GM15510 (cell line): ENCODE measurements around the gene EXOC4.

Experiments used
- POLR2A ChIP-seq: IDR thresholded peaks from 3 replicates; pipeline ENCODE4 v1.6.1; 2011; ENCODE audit warnings: borderline replicate concordance; ENCODE audit not compliant: insufficient read length; ENCODE audit errors: extremely low read depth

EXOC4 gene

GRCh38 chr7:133669061-133669455, 416.2 kb downstream of the EXOC4 start:
- no peak for TF ChIP-seq POLR2A

- TF ChIP-seq POLR2A: no peak
Measured at GRCh38 chr7:133670250-133670649, 417.4 kb downstream of the EXOC4 start.

- TF ChIP-seq POLR2A: no peak
Measured at GRCh38 chr7:133672866-133673265, 420.0 kb downstream of the EXOC4 start.

DNA sequence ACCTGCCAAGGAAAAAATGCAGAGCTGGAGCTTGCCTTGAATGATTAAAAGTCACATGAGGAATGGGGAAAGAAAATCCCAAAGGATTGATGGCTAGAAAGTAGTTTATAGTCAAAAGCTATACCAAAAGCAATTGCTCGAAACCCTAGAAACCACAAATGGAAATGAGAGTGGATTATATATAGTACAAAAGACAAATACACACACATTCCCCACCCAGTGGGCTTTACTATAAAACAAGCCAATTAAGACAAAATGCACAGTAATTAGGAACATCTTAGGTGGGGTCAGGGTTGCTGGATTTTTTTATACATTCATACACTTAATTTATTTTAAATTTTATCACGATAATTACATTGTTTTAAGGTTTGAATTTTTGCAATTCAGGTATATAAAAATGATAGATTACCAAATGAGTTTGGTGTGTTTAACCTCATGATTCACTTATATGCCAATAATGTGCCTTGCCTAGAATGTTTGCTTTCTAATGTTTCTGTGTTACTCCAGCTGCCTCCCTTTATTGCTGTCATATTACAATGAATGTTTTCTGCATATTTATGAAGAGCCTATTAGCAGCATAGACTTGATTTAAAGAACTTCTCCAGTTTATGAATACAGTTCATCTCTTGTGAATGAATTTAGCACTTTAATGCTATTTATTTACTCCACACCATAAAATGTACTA, 421.3 kb downstream of the EXOC4 start:
- TF ChIP-seq POLR2A: no peak

GRCh38 chr7:133675510-133676218, 422.8 kb downstream of the EXOC4 start:
- TF ChIP-seq POLR2A: no peak

DNA sequence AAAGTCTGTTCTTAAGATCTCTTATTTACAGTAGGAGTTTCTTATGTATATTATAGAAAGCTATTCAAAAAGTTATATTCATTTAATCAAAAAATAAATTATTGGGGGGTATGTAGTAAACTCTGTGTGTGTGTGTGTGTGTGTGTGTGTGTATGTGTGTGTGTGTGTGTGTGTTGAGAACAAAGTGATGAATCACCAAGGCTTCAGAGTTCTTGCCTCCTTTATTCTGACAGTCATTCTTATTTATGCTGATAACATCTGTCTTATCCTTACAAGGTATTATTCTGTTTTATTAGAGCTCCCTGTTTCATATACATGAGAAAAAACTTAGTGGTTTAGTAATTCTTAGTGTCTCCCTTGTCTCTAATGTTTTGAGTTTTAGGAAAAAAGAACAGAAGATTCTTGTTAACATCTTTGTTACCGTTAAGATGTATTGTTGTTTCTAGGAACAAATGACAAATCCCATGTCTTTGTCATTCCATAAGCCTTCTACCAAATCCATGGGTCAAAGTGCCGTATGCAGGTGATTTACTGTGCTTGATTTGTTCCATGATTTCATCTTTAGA, 424.0 kb downstream of the EXOC4 start:
- TF ChIP-seq POLR2A: no peak

GRCh38 chr7:133678137-133678814, 425.4 kb downstream of the EXOC4 start:
- no peak for TF ChIP-seq POLR2A

DNA sequence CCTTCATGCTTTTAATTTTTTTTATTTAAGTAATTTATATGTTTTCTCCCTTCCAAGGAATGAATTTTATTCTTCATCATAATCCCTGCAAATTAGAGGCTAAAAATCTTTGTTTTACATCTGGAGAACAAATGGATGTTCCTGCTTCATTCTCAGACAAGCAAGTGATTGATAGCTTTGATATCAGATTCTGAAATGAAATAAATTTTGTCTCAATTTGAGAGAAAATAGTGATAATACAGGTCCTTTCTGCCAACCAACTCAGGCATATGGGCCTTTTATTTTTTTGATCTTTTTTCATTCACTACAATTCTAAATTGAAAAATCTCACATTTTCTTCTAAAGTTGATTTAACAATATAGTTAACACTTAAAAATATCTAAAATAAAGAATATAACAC, 427.1 kb downstream of the EXOC4 start:
- no peak for TF ChIP-seq POLR2A

GRCh38 chr7:133681529-133681928, 428.7 kb downstream of the EXOC4 start:
- no peak for TF ChIP-seq POLR2A

DNA sequence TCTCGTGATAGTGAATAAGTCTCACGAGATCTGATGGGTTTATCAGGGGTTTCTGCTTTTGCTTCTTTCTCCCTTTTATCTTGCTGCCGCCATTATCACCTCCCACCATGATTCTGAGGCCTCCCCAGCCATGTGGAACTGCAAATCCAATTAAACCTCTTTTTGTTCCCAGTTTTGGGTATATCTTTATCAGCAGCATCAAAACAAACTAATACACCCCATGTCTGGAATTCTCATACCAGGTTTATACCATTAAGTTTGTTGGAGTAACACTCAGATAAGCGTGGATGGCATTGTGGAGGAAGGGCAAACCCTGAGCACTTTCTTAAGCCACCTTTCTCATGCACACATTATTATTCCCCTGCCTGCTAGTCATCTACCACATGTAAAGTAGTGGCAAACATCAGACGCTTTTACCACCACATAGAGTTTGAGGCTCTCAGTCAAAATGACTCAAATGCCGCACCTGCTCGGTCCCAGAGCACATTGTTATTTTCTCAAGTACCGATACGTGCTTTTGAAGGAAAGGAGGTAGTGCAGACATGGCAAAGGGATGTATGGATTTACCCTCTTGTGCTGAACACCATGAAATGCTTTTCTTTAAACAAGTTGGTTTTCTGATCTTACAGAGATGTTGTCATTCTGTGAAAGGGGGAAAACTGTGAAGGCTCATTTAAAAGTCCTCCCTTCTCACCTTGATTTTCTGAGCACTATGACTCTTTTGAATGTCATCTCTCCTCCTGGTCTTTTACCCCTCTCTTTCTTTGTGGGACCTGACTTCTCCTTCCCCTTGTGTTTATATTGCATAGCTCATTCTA, 429.7 kb downstream of the EXOC4 start:
- no peak for TF ChIP-seq POLR2A

DNA sequence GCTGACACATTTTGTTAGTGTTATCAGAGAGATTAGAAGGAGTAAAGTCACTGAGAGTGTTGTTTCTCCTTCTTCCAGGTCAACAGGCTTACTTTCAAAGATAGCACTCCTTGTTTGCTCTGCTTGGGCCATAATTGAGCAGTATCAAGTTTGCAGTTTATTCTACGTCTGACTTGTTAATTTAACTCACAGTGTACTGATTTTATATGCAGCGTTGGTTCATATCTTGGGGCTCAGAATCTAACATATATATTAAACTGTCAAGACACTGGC, 430.2 kb downstream of the EXOC4 start:
- no peak for TF ChIP-seq POLR2A

- no peak for TF ChIP-seq POLR2A
Measured at GRCh38 chr7:133688483-133689239, 435.8 kb downstream of the EXOC4 start.

- no peak for TF ChIP-seq POLR2A
Measured at GRCh38 chr7:133690740-133691139, 437.9 kb downstream of the EXOC4 start.
